ENCODE results near the gene HTR2C. TPM values are rescaled to one million over a fixed set of nuclear protein-coding genes. Genes with fewer than 3 reads are reported as not detected.

HTR2C gene
- not detected in 2 replicates for total RNA-seq

GRCh38 chrX:114583646-114584374 is at the start of gene HTR2C:
Gene HTR2C, plus strand, starts transcription at chrX:114584086. Its CDS starts 142,851 bp downstream, at chrX:114726937.

Data from smooth muscle cell of the umbilical artery (primary cell).